ENCODE results near the gene BRD1. TPM values are rescaled to one million over a fixed set of nuclear protein-coding genes. Genes with fewer than 3 reads are reported as not detected.

The BRD1 gene
- polyA plus RNA-seq, 1 experiment, result 4.6 TPM

Small RNA genes lying within 50 kb of the gene (small RNA-seq; reads per million reads assigned to genes)
- gene AL117328.1 (ENCODE audit: insufficient read length, low read depth, low replicate concordance) (not detected), gene RF00017 (ENCODE audit: insufficient read length, low read depth, low replicate concordance) (not detected)

Other genes with a start within 250 kb of the BRD1 start
- gene ZBED4, start 26.0 kb upstream of the BRD1 start, polyA plus RNA-seq (2011; rRNA removed), result 3.6 and 4.5 TPM in 2 replicates
- gene ALG12, start 90.6 kb upstream of the BRD1 start, polyA plus RNA-seq (2011; rRNA removed), result 5.5 and 7.9 TPM in 2 replicates
- 41.0 and 54.1 TPM in 2 replicates for gene CRELD2, start 90.8 kb upstream of the BRD1 start, polyA plus RNA-seq (2011; rRNA removed)
- gene PIM3, start 132.9 kb upstream of the BRD1 start, polyA plus RNA-seq (2011; rRNA removed), result 5.8 and 8.3 TPM in 2 replicates
- not detected in 2 replicates for gene IL17REL, start 184.9 kb upstream of the BRD1 start, polyA plus RNA-seq (2011; rRNA removed)
- not detected in 2 replicates for gene TTLL8, start 230.4 kb upstream of the BRD1 start, polyA plus RNA-seq (2011; rRNA removed)

Measured in BJ (cell line).